CD14-positive monocyte (primary cell): Measurements from ENCODE around the gene PIP4K2A. TPM values are rescaled to one million over a fixed set of nuclear protein-coding genes. Genes with fewer than 3 reads are reported as not detected.
A peak's percentile ranks its signal among the peaks of the same experiment; 100 is the strongest.

Experiments used
- DNase-seq, 3 donors: peaks; one replicate each; pipeline ENCODE4 v3.0.0-alpha.2; 2011 to 2022
- H2AFZ ChIP-seq: 2 replicates; pipeline ENCODE4 v1.6.0; 2012; ENCODE audit warnings: mild to moderate bottlenecking, low read depth, low read length, inconsistent platforms; ENCODE audit not compliant: insufficient read depth, poor library complexity, severe bottlenecking
- H3K27ac ChIP-seq, 2 donors: 1 replicate in 1 of 2; 2 replicates in 1 of 2; pipeline ENCODE4 v1.5.1; 2012 to 2013; ENCODE audit warnings: low read length in 2 of 2, control low read depth in 1 of 2, inconsistent platforms in 1 of 2, low read depth in 1 of 2, mild to moderate bottlenecking in 1 of 2
- H3K27me3 ChIP-seq, 2 donors: one replicate each; pipeline versions ENCODE4 v1.6.0 to v1.6.1; 2011 to 2013; ENCODE audit warnings: low read length in 2 of 2; ENCODE audit not compliant: control insufficient read depth in 2 of 2, insufficient read depth in 2 of 2
- H3K36me3 ChIP-seq, 2 donors: replicated peaks in 1 of 2; 1 replicate in 1 of 2; 2 replicates in 1 of 2; pipeline versions ENCODE4 v1.5.1 to v1.6.1; 2012 to 2013; ENCODE audit warnings: low read length in 2 of 2, control low read depth in 1 of 2, inconsistent platforms in 1 of 2, mild to moderate bottlenecking in 1 of 2; ENCODE audit not compliant: insufficient read depth in 2 of 2, control insufficient read depth in 1 of 2
- H3K4me1 ChIP-seq, 2 donors: 1 replicate in 1 of 2; 2 replicates in 1 of 2; pipeline versions ENCODE4 v1.5.1 to v1.6.1; 2012 to 2013; ENCODE audit warnings: low read length in 2 of 2, control low read depth in 1 of 2, inconsistent platforms in 1 of 2, mild to moderate bottlenecking in 1 of 2, moderate library complexity in 1 of 2; ENCODE audit not compliant: insufficient read depth in 2 of 2, control insufficient read depth in 1 of 2
- H3K4me2 ChIP-seq: replicated peaks from 2 replicates; pipeline ENCODE3; 2012; ENCODE audit warnings: low read length, moderate library complexity, mild to moderate bottlenecking; ENCODE audit not compliant: poor library complexity, severe bottlenecking; ENCODE audit errors: extremely low read depth
- H3K4me3 ChIP-seq, 3 experiments: fragments of 200-600 bp in 1 of 3; sonication (generic) in 1 of 3; replicated peaks in 1 of 3; 1 replicate in 2 of 3; 2 replicates in 1 of 3; pipeline ENCODE4 v1.5.1; 2011 to 2013; ENCODE audit warnings: low read length in 3 of 3, mild to moderate bottlenecking in 3 of 3, control low read depth in 2 of 3, low read depth in 2 of 3, inconsistent platforms in 1 of 3, moderate library complexity in 1 of 3
- H3K79me2 ChIP-seq: 2 replicates; pipeline ENCODE4 v1.6.0; 2012; ENCODE audit warnings: mild to moderate bottlenecking, control low read depth, inconsistent platforms, low read length, moderate library complexity; ENCODE audit not compliant: insufficient read depth
- H3K9ac ChIP-seq: 2 replicates; pipeline ENCODE4 v1.6.0; 2017; ENCODE audit warnings: low read length, mild to moderate bottlenecking; ENCODE audit not compliant: insufficient read depth, poor library complexity, severe bottlenecking
- H3K9me3 ChIP-seq, 2 donors: replicated peaks in 1 of 2; 1 replicate in 1 of 2; 2 replicates in 1 of 2; pipeline versions ENCODE4 v1.5.1 to v1.6.1; 2012 to 2013; ENCODE audit warnings: low read length in 2 of 2, control low read depth in 1 of 2; ENCODE audit not compliant: control insufficient read depth in 1 of 2, insufficient read depth in 1 of 2
- H4K20me1 ChIP-seq: 2 replicates; pipeline ENCODE4 v1.6.0; 2012; ENCODE audit warnings: mild to moderate bottlenecking, low read length, control low read depth, moderate library complexity; ENCODE audit not compliant: insufficient read depth
- H3K27ac Mint-ChIP-seq, 7 donors: one replicate each; pipeline ENCODE4 v1.8.0; 2020; ENCODE audit warnings: mild to moderate bottlenecking in 7 of 7, mixed read lengths in 7 of 7, moderate library complexity in 6 of 7, inconsistent platforms in 2 of 7
- H3K27me3 Mint-ChIP-seq, 3 donors: one replicate each; pipeline ENCODE4 v1.8.0; 2021 to 2022; ENCODE audit warnings: low read depth in 3 of 3, mild to moderate bottlenecking in 3 of 3, mixed read lengths in 3 of 3, moderate library complexity in 3 of 3, inconsistent platforms in 1 of 3
- H3K36me3 Mint-ChIP-seq, 2 donors: one replicate each; pipeline ENCODE4 v1.8.0; 2020; ENCODE audit warnings: mixed read lengths in 2 of 2, inconsistent platforms in 1 of 2, mild to moderate bottlenecking in 1 of 2
- H3K4me1 Mint-ChIP-seq: one replicate; pipeline ENCODE4 v1.8.0; 2020; ENCODE audit warnings: mild to moderate bottlenecking, mixed read lengths
- H3K4me3 Mint-ChIP-seq, 2 donors: one replicate each; pipeline ENCODE4 v1.8.0; 2020; ENCODE audit warnings: mild to moderate bottlenecking in 2 of 2, mixed read lengths in 2 of 2, moderate library complexity in 1 of 2
- H3K9me3 Mint-ChIP-seq, 7 donors: one replicate each; pipeline ENCODE4 v1.8.0; 2020 to 2022; ENCODE audit warnings: mixed read lengths in 7 of 7, mild to moderate bottlenecking in 6 of 7, moderate library complexity in 6 of 7, inconsistent platforms in 2 of 7
- WGBS: methylation state at CpG from one replicate; pipeline ENCODE4 v1.1.5; 2013; ENCODE audit warnings: missing lambda C conversion rate; ENCODE audit not compliant: insufficient coverage; 5-methylcytosine and 5-hydroxymethylcytosine counted together
- intact Hi-C, 2 donors: fragments of 100-400 bp; cut with micrococcal nuclease; formaldehyde crosslinking; loops; one replicate each; pipeline versions ENCODE4 v1.15.0 to v1.15.1; 2023
- polyA plus RNA-seq, 3 donors: library from polyadenylated mRNA; depleted of rRNA in 1 of 3; unstranded in 2 of 3; stranded (reverse) in 1 of 3; fragments of 300-500 nt in 2 of 3; fragments of >200 nt in 1 of 3; fragmentation: Illumina TruSeq in 2 of 3; gene quantifications; 1 replicate in 2 of 3; 2 replicates in 1 of 3; pipeline ENCODE4 v1.2.3, GENCODE V29; 2012 to 2021
- TF ChIP-seq, protein P1 (sequence below): fragments of 200-600 bp; IDR thresholded peaks from one replicate; pipeline ENCODE4 v1.8.0; 2022; ENCODE audit warnings: antibody characterized with exemption, mild to moderate bottlenecking

Gene PIP4K2A
- polyA plus RNA-seq, 3 donors, result 9.7 to 33.7 (median 16.6) TPM

DNA sequence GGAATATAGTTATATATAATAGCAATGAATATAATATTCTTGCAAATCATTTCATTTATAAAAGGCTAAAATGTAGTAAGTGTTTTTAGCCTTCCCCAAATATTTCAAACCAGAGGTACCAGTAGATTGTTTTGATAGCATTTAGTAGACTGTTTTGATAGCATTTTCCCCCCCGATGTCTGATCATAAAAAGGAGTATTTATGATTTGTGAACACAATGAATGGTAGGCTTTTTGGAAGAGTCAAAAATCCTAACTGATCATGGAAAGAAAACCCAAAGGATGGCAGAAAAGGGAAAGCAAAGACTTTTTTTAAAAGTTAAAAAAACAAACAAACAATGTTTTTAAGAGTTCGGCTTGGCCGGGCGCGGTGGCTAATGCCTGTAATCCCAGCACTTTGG is 152.5 kb downstream of the PIP4K2A start:
- no peak overlapping the region for H3K4me3 Mint-ChIP-seq
- H3K27ac Mint-ChIP-seq, result no peak overlapping the region
- no peak overlapping the region for H3K4me3 ChIP-seq
- H2AFZ ChIP-seq, result no peak overlapping the region
- intact Hi-C loops, result loop anchor here in 1 of 2 donors (10.0 kb wide), 1 partner anchor 433 kb away; no protein-coding TSS in a partner anchor
- TF ChIP-seq, protein P1, sequence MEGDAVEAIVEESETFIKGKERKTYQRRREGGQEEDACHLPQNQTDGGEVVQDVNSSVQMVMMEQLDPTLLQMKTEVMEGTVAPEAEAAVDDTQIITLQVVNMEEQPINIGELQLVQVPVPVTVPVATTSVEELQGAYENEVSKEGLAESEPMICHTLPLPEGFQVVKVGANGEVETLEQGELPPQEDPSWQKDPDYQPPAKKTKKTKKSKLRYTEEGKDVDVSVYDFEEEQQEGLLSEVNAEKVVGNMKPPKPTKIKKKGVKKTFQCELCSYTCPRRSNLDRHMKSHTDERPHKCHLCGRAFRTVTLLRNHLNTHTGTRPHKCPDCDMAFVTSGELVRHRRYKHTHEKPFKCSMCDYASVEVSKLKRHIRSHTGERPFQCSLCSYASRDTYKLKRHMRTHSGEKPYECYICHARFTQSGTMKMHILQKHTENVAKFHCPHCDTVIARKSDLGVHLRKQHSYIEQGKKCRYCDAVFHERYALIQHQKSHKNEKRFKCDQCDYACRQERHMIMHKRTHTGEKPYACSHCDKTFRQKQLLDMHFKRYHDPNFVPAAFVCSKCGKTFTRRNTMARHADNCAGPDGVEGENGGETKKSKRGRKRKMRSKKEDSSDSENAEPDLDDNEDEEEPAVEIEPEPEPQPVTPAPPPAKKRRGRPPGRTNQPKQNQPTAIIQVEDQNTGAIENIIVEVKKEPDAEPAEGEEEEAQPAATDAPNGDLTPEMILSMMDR, result no peak
- H3K79me2 ChIP-seq, result no peaks in the 10 kb centered on the region
- H3K36me3 ChIP-seq, result peaks cover 46 to 84% of the 10 kb centered on the region in 2 donors
- peaks cover 0 to 2% (median 0%) of the 10 kb centered on the region in 7 donors for H3K9me3 Mint-ChIP-seq
- no peaks in the 10 kb centered on the region for H3K9me3 ChIP-seq
- H3K36me3 Mint-ChIP-seq, result peaks cover 57 to 65% of the 10 kb centered on the region in 2 donors
- H3K4me1 Mint-ChIP-seq, result peaks cover 9% of the 10 kb centered on the region
- no peak overlapping the region for H3K4me2 ChIP-seq
- DNase-seq, result no peak
- H4K20me1 ChIP-seq, result peaks cover 5% of the 10 kb centered on the region
- peaks cover 0 to 3% (median 1%) of the 10 kb centered on the region in 3 donors for H3K27me3 Mint-ChIP-seq
- H3K4me1 ChIP-seq, result no peaks in the 10 kb centered on the region
- WGBS, result 100% methylated on average over 1 of the region's 5 CpGs
- no peak overlapping the region for H3K9ac ChIP-seq
- no peaks in the 10 kb centered on the region for H3K27me3 ChIP-seq
- H3K27ac ChIP-seq, result no peak overlapping the region

DNA sequence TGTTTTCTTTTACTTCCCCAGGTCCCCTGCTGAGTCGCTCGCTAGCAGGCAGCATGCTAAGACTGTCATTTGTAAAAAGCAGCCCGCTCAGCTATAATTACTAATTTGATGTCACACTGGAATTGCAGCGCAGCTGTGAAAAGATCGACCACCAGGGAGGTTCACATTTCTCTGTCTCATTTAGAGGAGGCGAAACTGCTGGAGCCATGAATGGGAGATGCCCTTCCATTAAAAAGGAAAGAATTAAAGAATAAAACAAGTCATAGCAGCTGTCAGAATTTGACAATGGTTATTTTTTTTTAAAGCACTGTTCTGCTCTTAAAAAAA is 153.5 kb downstream of the PIP4K2A start:
- H3K79me2 ChIP-seq, result no peaks in the 10 kb centered on the region
- no peak for DNase-seq
- no peak overlapping the region for H3K4me3 ChIP-seq
- TF ChIP-seq, protein P1, result no peak
- no peak overlapping the region for H3K4me3 Mint-ChIP-seq
- peaks cover 9% of the 10 kb centered on the region for H3K4me1 Mint-ChIP-seq
- H3K4me2 ChIP-seq, result no peak overlapping the region
- peaks cover 37 to 82% of the 10 kb centered on the region in 2 donors for H3K36me3 ChIP-seq
- H3K9me3 Mint-ChIP-seq, result no peaks in the 10 kb centered on the region
- peaks cover 46 to 58% of the 10 kb centered on the region in 2 donors for H3K36me3 Mint-ChIP-seq
- H3K27ac ChIP-seq, result no peak overlapping the region
- peak overlapping the region in 1 of 7 donors; percentile 9 for H3K27ac Mint-ChIP-seq
- no peaks in the 10 kb centered on the region for H3K4me1 ChIP-seq
- H2AFZ ChIP-seq, result no peak overlapping the region
- H4K20me1 ChIP-seq, result peaks cover 5% of the 10 kb centered on the region
- 100% methylated on average over 4 of the region's 6 CpGs for WGBS
- intact Hi-C loops, result loop anchor here in 1 of 2 donors (10.0 kb wide), 1 partner anchor 434 kb away; no protein-coding TSS in a partner anchor
- peaks cover 0 to 3% (median 0%) of the 10 kb centered on the region in 3 donors for H3K27me3 Mint-ChIP-seq
- no peak overlapping the region for H3K9ac ChIP-seq
- H3K27me3 ChIP-seq, result no peaks in the 10 kb centered on the region
- no peaks in the 10 kb centered on the region for H3K9me3 ChIP-seq
